GM12864 (cell line): ENCODE measurements around the gene CCN2.
"Not testable (repeated sequence)": the region's sequence is repeated elsewhere in the genome, so short reads cannot be mapped to it uniquely, and the experiment has no call there.

Source experiments
- DNase-seq: peaks from one replicate; pipeline ENCODE4 v3.0.0-alpha.2; 2011; ENCODE audit warnings: low read depth
- H3K4me3 ChIP-seq: 2 replicates; pipeline ENCODE4 v1.5.1; 2011; ENCODE audit warnings: mild to moderate bottlenecking, low read depth, low read length, control low read depth
- TF ChIP-seq, protein P1 (sequence below): IDR thresholded peaks from 2 replicates; pipeline ENCODE4 v1.5.1; 2011; ENCODE audit warnings: low read depth, mild to moderate bottlenecking, moderate library complexity, low read length, control low read depth, inconsistent platforms; ENCODE audit errors: missing control alignments

Gene CCN2

DNA sequence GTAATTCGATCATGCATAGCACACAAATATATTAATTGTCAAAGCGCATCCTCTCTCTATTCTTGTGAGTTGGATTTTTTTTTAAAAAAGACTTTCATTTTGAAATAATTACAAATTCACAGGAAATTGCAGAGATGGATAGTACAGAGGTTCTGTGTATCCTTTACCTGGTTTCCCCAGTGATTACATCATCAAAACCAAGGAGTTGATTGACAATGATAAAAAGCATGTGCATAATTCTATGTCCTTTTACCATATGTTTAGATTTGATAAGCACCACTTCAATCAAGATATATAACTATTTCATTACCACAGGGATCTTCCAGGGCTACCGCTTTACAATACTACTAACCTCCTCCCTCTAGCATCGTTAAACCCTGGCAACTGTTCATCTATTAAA, 40.2 kb downstream of the CCN2 start:
- no peak for DNase-seq
- no peak overlapping the region for H3K4me3 ChIP-seq
- TF ChIP-seq, protein P1, sequence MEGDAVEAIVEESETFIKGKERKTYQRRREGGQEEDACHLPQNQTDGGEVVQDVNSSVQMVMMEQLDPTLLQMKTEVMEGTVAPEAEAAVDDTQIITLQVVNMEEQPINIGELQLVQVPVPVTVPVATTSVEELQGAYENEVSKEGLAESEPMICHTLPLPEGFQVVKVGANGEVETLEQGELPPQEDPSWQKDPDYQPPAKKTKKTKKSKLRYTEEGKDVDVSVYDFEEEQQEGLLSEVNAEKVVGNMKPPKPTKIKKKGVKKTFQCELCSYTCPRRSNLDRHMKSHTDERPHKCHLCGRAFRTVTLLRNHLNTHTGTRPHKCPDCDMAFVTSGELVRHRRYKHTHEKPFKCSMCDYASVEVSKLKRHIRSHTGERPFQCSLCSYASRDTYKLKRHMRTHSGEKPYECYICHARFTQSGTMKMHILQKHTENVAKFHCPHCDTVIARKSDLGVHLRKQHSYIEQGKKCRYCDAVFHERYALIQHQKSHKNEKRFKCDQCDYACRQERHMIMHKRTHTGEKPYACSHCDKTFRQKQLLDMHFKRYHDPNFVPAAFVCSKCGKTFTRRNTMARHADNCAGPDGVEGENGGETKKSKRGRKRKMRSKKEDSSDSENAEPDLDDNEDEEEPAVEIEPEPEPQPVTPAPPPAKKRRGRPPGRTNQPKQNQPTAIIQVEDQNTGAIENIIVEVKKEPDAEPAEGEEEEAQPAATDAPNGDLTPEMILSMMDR, result no peak

DNA sequence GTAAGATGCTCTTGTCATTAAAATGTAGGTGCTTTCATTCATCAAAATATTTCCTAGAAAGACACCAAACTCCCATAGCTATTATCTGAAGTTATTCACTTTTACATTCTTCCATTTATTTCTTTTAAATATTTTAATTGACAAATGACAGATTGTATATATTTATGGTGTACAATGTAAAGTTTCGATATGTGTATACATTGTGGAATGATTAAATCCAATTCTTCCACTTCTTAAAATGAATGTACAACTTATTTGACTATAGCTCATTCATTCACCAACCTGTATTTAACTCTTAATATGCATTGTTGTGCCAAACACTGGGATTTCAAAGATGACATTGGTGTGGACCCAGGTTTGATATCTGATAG, 41.0 kb downstream of the CCN2 start:
- TF ChIP-seq, protein P1, result no peak
- no peak overlapping the region for H3K4me3 ChIP-seq
- DNase-seq, result no peak

- TF ChIP-seq, protein P1, result peak; percentile 79
- no peak overlapping the region for H3K4me3 ChIP-seq
- peak; percentile 15 for DNase-seq
These were observed 41.6 kb downstream of the CCN2 start for GRCh38 chr6:131909408-131910218.

- H3K4me3 ChIP-seq, DNase-seq: not testable (repeated sequence)
These were observed 42.4 kb downstream of the CCN2 start for GRCh38 chr6:131908787-131909186.

GRCh38 chr6:131903734-131904133, 47.4 kb downstream of the CCN2 start:
- H3K4me3 ChIP-seq, DNase-seq: not testable (repeated sequence)

- not testable (repeated sequence) for DNase-seq, H3K4me3 ChIP-seq
These were observed 49.8 kb downstream of the CCN2 start for GRCh38 chr6:131901326-131901873.

- no peak overlapping the region for H3K4me3 ChIP-seq
- no peak for DNase-seq
- TF ChIP-seq, protein P1, result no peak
These were observed 50.9 kb downstream of the CCN2 start for GRCh38 chr6:131900231-131900630.

DNA sequence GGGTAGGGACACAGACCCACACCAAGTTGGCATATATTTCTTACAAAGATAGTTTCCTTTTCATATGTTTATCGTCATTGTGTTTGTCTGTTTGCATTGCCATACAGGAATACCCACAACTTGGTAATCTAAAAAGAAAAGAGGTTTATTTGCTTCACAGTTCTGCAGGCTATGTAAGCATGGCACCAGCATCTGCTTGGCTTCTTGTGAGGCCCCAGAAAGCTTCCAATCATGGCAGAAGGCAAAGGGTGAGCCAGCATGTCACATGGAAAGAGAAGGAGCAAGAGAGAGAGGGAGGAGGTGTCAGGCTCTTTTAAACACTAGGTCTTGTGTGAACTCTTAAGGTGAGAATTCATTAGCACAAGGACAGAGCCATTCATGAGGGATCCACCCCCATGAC, 52.5 kb downstream of the CCN2 start:
- TF ChIP-seq, protein P1, result no peak
- H3K4me3 ChIP-seq, result no peak overlapping the region
- no peak for DNase-seq
